GM12873 (cell line): ENCODE data around the gene KHDC1L.

ENCODE experiments used
- TF ChIP-seq, protein P1 (sequence below): IDR thresholded peaks from 2 replicates; pipeline ENCODE4 v1.5.1; 2012; ENCODE audit warnings: low read depth, mild to moderate bottlenecking, moderate library complexity, low read length, control low read depth; ENCODE audit not compliant: insufficient read depth; ENCODE audit errors: missing control alignments

KHDC1L gene

DNA sequence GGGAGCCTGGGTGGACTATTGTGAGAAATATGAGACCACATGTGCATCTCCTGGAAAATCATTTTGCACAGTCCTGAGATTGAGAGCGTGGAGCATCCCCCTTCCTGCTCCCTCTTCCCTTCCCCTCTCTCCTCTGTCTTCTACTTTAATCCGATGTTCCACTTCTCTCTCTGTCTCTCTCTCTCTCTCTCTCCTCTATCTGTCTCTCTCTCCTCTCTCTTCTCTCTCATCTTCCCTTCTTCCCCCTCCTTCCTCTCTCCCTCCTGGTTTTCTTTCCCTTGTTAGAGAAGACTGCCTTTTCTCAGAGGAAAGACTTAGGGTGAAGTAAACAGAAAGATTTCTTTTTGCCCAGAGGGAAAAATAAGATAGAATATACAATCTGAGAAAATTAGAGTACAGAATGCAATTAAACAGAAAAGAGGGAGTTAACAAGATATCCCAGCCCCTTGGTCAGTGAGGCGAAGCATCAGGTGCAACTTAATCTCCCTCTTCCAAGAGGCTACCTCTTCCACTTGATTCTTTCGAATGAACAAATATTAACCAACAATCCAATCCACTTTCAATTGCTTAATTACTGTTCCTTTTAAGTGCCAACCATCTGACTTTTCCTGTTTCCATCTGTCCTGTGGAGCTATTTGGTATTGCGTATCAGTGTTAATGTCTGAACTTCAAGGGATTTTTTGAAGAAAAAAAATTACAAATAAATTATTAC, 23.1 kb upstream of the KHDC1L start:
- TF ChIP-seq, protein P1, sequence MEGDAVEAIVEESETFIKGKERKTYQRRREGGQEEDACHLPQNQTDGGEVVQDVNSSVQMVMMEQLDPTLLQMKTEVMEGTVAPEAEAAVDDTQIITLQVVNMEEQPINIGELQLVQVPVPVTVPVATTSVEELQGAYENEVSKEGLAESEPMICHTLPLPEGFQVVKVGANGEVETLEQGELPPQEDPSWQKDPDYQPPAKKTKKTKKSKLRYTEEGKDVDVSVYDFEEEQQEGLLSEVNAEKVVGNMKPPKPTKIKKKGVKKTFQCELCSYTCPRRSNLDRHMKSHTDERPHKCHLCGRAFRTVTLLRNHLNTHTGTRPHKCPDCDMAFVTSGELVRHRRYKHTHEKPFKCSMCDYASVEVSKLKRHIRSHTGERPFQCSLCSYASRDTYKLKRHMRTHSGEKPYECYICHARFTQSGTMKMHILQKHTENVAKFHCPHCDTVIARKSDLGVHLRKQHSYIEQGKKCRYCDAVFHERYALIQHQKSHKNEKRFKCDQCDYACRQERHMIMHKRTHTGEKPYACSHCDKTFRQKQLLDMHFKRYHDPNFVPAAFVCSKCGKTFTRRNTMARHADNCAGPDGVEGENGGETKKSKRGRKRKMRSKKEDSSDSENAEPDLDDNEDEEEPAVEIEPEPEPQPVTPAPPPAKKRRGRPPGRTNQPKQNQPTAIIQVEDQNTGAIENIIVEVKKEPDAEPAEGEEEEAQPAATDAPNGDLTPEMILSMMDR = no peak

GRCh38 chr6:73242001-73242400, 16.7 kb upstream of the KHDC1L start:
- TF ChIP-seq, protein P1 = no peak

DNA sequence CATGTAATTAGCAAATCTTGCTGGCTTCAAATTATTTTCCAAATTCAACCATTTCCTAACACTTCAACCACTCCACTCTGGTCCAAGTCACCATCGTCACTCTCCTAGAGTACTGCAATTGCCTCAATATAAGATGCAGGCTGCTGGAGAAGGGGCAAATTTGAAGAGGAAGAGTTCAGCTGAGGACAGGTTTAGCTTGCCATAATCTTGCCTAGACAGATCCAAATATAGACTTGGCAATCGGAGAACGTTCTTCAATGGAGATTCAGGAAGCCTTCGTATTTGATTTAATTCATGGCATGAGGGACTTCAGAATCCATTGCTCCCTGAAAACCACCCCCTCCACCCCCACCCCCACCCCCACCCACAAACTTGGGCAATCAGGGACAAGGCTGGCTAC, 15.4 kb upstream of the KHDC1L start:
- TF ChIP-seq, protein P1 = no peak

DNA sequence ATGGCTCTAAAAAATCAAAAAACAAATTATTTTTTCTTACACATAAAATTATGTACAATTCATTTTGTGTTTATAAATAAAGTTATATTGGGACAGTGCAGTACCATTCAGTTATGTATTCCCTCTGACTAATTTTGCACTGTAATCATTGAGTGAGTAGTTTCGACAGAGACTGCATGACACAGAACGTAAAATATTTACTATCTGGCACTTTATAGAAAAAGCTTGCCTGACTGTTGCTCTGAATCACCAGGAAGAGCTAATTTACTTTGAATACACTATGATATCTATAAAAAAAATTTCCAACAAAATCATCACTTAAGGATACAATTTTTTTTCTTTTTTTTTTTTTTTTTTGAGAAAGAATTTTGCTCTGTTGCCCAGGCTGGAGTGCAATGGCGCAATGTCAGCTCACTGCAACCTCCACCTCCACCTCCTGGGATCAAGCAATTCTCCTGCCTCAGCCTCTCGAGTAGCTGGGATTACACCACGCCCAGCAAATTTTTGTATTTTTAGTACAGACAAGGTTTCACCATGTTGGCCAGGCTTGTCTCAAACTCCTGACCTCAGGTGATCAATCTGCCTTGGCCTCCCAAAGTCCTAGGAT, 11.0 kb upstream of the KHDC1L start:
- TF ChIP-seq, protein P1 = no peak

- TF ChIP-seq, protein P1 = no peak
These were observed 9.4 kb upstream of the KHDC1L start for GRCh38 chr6:73234733-73235132.

DNA sequence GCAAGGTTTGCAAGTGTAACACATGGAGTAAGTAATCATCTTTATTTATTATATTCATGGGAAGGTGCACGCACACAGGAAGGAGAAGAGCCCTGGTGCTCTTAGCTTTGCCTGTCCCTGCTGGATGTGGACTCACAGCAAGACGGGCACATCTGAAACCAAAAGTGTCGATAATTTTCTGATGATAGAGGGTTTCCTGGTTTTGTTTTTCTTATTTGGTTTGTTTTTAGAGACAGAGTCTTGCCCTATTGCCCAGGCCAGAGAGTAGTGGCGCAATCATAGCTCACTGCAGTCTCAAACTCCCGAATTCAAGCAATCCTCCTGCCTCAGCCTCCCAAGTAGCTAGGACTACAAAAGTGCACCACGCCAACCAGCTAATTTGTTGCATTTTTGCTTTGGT, 7.8 kb upstream of the KHDC1L start:
- TF ChIP-seq, protein P1 = no peak

DNA sequence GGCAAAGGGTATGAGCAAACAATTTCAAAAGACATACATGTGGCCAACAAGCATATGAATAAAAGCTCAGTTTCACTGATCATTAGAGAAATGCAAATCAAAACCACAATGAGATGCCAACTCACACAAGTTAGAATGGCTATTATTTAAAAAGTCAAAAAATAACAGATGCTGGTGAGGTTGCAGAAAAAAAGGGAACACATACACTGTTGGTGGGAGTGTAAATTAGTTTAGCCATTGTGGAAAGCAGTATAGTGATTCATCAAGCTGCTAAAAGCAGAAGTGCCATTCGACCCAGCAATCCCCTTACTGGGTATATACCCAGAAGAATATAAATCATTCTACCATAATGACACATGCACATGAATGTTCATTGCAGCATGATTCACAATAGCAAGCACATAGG, 6.7 kb upstream of the KHDC1L start:
- TF ChIP-seq, protein P1 = no peak
